H1 (cell line): ENCODE measurements around the gene DMXL1. TPM values are rescaled to one million over a fixed set of nuclear protein-coding genes. Genes with fewer than 3 reads are reported as not detected.

Source experiments
- ATF2 ChIP-seq: IDR thresholded peaks from 2 replicates; pipeline ENCODE4 v1.6.1; 2012; ENCODE audit warnings: low read length, inconsistent platforms
- CBX5 ChIP-seq: fragments of 300-800, 300-1000 bp; sonication (generic); IDR thresholded peaks from 2 replicates; pipeline ENCODE4 v1.7.1; 2016; ENCODE audit warnings: antibody characterized with exemption, low read length, low read depth
- HDAC2 ChIP-seq, 2 experiments: fragments of 300-600 bp in 1 of 2; sonication (generic) in 1 of 2; IDR thresholded peaks; 2 replicates each; pipeline ENCODE4 v1.6.1; 2011 to 2012; ENCODE audit warnings: low read depth in 2 of 2, low read length in 2 of 2, mild to moderate bottlenecking in 2 of 2, moderate library complexity in 2 of 2, borderline replicate concordance in 1 of 2, inconsistent platforms in 1 of 2
- KDM4A ChIP-seq: IDR thresholded peaks from one replicate; pipeline ENCODE4 v1.7.1; 2012; ENCODE audit warnings: low read depth, mild to moderate bottlenecking, moderate library complexity, low read length, inconsistent platforms; ENCODE audit not compliant: severe bottlenecking
- POLR2A ChIP-seq, 2 experiments: IDR thresholded peaks; 1 replicate in 1 of 2; 2 replicates in 1 of 2; pipeline ENCODE4 v1.6.1; 2011; ENCODE audit warnings: low read depth in 2 of 2, low read length in 2 of 2, mild to moderate bottlenecking in 2 of 2; ENCODE audit errors: control extremely low read depth in 1 of 2
- polyA plus RNA-seq, 7 experiments: library from polyadenylated mRNA; depleted of rRNA in 3 of 7; stranded (reverse) in 5 of 7; unstranded in 2 of 7; fragments of >200 nt in 5 of 7; fragments of 200-250 nt in 2 of 7; gene quantifications; 1 replicate in 5 of 7; 2 replicates in 1 of 7; 4 replicates in 1 of 7; pipeline versions ENCODE4 v1.2.1 to v1.2.3, GENCODE V29; 2011 to 2013; ENCODE audit warnings: missing spikeins in 2 of 7, mixed read lengths in 2 of 7
- total RNA-seq: library from RNA; stranded (reverse); fragmentation: NEBNext Ultra II Directional; extraction: Animal tissue kit (Norgen Biotek cat#: 25700); gene quantifications from 2 replicates; pipeline ENCODE4 v1.2.1, GENCODE V29; 2021

Gene DMXL1
- total and polyA plus RNA-seq, 2 of the 8 experiments (the other 6 are each of a cell fraction or from before 2014, with no cell fraction given) = 10.1 to 43.9 TPM

GRCh38 chr5:119229950-119230349 lies 159.1 kb downstream of the DMXL1 start (continued):
- TF ChIP-seq ATF2 (no peak), KDM4A (no peak), HDAC2 (IDR thresholded peaks at IDR 0.05; ENCODE audit: borderline replicate concordance in 1 of 2, low read depth in 2 of 2, low read length in 2 of 2) (no peak), POLR2A (IDR thresholded peaks at IDR 0.05; ENCODE audit: control extremely low read depth in 1 of 2, low read depth in 2 of 2, low read length in 2 of 2) (no peak), CBX5 (no peak)
